ENCODE data around the gene NEK5. TPM values are rescaled to one million over a fixed set of nuclear protein-coding genes. Genes with fewer than 3 reads are reported as not detected.

NEK5 gene
- total and polyA plus RNA-seq, 2 experiments from 2014 or later: 0.73 to 1.3 TPM

GRCh38 chr13:52027832-52028231 lies 101.0 kb downstream of the NEK5 start:
- Mint-ChIP-seq H3K27ac (no peak overlapping the region), H3K4me3 (no peak overlapping the region), H3K36me3 (ENCODE audit: low read depth) (peaks cover 76% of the 10 kb centered on the region), H3K27me3 (ENCODE audit: insufficient read depth, low read depth, poor library complexity) (peaks cover 7% of the 10 kb centered on the region), H3K4me1 (no peaks in the 10 kb centered on the region), H3K9me3 (peaks cover 36% of the 10 kb centered on the region; the same call in 2 of the 3 replicates)
- Histone ChIP-seq H3K4me2 (no peak overlapping the region), H2AFZ (no peak overlapping the region), H3K27ac (ENCODE audit: low read depth) (no peak overlapping the region), H3F3A (replicated peaks; ENCODE audit: low read depth) (no peaks in the 10 kb centered on the region), H3K27me3 (ENCODE audit: insufficient read depth) (no peaks in the 10 kb centered on the region), H3K9me2 (ENCODE audit: insufficient read depth) (no peaks in the 10 kb centered on the region), H3K4me1 (ENCODE audit: insufficient read depth) (no peaks in the 10 kb centered on the region), H4K20me1 (replicated peaks; ENCODE audit: insufficient read depth) (peaks cover 5% of the 10 kb centered on the region; the same call in 1 of the 2 replicates), H3K79me2 (replicated peaks; ENCODE audit: insufficient read depth) (peaks cover 29% of the 10 kb centered on the region), H3K4me3 (no peak overlapping the region), H3K36me3 (ENCODE audit: insufficient read depth) (peaks cover 31% of the 10 kb centered on the region; the same call in 1 of the 2 replicates)
- ATAC-seq: no peak
- no peak for DNase-seq (ENCODE audit: low spot score)
- TF ChIP-seq, protein P1, sequence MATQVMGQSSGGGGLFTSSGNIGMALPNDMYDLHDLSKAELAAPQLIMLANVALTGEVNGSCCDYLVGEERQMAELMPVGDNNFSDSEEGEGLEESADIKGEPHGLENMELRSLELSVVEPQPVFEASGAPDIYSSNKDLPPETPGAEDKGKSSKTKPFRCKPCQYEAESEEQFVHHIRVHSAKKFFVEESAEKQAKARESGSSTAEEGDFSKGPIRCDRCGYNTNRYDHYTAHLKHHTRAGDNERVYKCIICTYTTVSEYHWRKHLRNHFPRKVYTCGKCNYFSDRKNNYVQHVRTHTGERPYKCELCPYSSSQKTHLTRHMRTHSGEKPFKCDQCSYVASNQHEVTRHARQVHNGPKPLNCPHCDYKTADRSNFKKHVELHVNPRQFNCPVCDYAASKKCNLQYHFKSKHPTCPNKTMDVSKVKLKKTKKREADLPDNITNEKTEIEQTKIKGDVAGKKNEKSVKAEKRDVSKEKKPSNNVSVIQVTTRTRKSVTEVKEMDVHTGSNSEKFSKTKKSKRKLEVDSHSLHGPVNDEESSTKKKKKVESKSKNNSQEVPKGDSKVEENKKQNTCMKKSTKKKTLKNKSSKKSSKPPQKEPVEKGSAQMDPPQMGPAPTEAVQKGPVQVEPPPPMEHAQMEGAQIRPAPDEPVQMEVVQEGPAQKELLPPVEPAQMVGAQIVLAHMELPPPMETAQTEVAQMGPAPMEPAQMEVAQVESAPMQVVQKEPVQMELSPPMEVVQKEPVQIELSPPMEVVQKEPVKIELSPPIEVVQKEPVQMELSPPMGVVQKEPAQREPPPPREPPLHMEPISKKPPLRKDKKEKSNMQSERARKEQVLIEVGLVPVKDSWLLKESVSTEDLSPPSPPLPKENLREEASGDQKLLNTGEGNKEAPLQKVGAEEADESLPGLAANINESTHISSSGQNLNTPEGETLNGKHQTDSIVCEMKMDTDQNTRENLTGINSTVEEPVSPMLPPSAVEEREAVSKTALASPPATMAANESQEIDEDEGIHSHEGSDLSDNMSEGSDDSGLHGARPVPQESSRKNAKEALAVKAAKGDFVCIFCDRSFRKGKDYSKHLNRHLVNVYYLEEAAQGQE (IDR thresholded peaks at IDR 0.05; ENCODE audit: unreplicated experiment): no peak
- TF ChIP-seq ZNF114 (CRISPR knock-in tag; IDR thresholded peaks at IDR 0.05) (no peak), ZNF331 (CRISPR knock-in tag; IDR thresholded peaks at IDR 0.05; ENCODE audit: low read depth) (no peak), NANOG (IDR thresholded peaks at IDR 0.05; ENCODE audit: borderline replicate concordance) (no peak), CREB1 (CRISPR knock-in tag; IDR thresholded peaks at IDR 0.05; ENCODE audit: low read depth) (no peak), POLR2AphosphoS5 (IDR thresholded peaks at IDR 0.05; ENCODE audit: low read depth) (no peak), STAT1 (IDR thresholded peaks at IDR 0.05; ENCODE audit: unreplicated experiment) (no peak)
- TF ChIP-seq, protein P2, sequence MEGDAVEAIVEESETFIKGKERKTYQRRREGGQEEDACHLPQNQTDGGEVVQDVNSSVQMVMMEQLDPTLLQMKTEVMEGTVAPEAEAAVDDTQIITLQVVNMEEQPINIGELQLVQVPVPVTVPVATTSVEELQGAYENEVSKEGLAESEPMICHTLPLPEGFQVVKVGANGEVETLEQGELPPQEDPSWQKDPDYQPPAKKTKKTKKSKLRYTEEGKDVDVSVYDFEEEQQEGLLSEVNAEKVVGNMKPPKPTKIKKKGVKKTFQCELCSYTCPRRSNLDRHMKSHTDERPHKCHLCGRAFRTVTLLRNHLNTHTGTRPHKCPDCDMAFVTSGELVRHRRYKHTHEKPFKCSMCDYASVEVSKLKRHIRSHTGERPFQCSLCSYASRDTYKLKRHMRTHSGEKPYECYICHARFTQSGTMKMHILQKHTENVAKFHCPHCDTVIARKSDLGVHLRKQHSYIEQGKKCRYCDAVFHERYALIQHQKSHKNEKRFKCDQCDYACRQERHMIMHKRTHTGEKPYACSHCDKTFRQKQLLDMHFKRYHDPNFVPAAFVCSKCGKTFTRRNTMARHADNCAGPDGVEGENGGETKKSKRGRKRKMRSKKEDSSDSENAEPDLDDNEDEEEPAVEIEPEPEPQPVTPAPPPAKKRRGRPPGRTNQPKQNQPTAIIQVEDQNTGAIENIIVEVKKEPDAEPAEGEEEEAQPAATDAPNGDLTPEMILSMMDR (conservative IDR thresholded peaks at IDR 0.05; ENCODE audit: low read depth in 2 of 2): no peak
- TF ChIP-seq, protein P3, sequence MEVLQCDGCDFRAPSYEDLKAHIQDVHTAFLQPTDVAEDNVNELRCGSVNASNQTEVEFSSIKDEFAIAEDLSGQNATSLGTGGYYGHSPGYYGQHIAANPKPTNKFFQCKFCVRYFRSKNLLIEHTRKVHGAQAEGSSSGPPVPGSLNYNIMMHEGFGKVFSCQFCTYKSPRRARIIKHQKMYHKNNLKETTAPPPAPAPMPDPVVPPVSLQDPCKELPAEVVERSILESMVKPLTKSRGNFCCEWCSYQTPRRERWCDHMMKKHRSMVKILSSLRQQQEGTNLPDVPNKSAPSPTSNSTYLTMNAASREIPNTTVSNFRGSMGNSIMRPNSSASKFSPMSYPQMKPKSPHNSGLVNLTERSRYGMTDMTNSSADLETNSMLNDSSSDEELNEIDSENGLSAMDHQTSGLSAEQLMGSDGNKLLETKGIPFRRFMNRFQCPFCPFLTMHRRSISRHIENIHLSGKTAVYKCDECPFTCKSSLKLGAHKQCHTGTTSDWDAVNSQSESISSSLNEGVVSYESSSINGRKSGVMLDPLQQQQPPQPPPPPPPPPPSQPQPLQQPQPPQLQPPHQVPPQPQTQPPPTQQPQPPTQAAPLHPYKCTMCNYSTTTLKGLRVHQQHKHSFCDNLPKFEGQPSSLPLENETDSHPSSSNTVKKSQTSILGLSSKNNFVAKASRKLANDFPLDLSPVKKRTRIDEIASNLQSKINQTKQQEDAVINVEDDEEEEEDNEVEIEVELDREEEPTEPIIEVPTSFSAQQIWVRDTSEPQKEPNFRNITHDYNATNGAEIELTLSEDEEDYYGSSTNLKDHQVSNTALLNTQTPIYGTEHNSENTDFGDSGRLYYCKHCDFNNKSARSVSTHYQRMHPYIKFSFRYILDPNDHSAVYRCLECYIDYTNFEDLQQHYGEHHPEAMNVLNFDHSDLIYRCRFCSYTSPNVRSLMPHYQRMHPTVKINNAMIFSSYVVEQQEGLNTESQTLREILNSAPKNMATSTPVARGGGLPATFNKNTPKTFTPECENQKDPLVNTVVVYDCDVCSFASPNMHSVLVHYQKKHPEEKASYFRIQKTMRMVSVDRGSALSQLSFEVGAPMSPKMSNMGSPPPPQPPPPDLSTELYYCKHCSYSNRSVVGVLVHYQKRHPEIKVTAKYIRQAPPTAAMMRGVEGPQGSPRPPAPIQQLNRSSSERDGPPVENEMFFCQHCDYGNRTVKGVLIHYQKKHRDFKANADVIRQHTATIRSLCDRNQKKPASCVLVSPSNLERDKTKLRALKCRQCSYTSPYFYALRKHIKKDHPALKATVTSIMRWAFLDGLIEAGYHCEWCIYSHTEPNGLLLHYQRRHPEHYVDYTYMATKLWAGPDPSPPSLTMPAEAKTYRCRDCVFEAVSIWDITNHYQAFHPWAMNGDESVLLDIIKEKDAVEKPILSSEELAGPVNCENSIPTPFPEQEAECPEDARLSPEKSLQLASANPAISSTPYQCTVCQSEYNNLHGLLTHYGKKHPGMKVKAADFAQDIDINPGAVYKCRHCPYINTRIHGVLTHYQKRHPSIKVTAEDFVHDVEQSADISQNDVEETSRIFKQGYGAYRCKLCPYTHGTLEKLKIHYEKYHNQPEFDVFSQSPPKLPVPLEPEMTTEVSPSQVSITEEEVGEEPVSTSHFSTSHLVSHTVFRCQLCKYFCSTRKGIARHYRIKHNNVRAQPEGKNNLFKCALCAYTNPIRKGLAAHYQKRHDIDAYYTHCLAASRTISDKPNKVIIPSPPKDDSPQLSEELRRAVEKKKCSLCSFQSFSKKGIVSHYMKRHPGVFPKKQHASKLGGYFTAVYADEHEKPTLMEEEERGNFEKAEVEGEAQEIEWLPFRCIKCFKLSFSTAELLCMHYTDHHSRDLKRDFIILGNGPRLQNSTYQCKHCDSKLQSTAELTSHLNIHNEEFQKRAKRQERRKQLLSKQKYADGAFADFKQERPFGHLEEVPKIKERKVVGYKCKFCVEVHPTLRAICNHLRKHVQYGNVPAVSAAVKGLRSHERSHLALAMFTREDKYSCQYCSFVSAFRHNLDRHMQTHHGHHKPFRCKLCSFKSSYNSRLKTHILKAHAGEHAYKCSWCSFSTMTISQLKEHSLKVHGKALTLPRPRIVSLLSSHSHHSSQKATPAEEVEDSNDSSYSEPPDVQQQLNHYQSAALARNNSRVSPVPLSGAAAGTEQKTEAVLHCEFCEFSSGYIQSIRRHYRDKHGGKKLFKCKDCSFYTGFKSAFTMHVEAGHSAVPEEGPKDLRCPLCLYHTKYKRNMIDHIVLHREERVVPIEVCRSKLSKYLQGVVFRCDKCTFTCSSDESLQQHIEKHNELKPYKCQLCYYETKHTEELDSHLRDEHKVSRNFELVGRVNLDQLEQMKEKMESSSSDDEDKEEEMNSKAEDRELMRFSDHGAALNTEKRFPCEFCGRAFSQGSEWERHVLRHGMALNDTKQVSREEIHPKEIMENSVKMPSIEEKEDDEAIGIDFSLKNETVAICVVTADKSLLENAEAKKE (CRISPR knock-in tag; IDR thresholded peaks at IDR 0.05): no peak

Measured in GM23338 (cell line).